Osteoblast (primary cell): ENCODE results near the gene SLC38A7. TPM values are rescaled to one million over a fixed set of nuclear protein-coding genes. Genes with fewer than 3 reads are reported as not detected.
"Not testable (repeated sequence)": the region's sequence is repeated elsewhere in the genome, so short reads cannot be mapped to it uniquely, and the experiment has no call there.

Source experiments
- DNase-seq: peaks from one replicate; pipeline ENCODE4 v3.0.0; 2011; ENCODE audit warnings: low spot score, mixed read lengths; ENCODE audit not compliant: insufficient read length; ENCODE audit errors: missing footprints
- H2AFZ ChIP-seq: 2 replicates; pipeline ENCODE4 v1.6.0; 2011; ENCODE audit warnings: mild to moderate bottlenecking, low read length
- H3K27ac ChIP-seq: 2 replicates; pipeline ENCODE4 v1.5.1; 2011; ENCODE audit warnings: mild to moderate bottlenecking, low read depth, low read length, moderate library complexity
- H3K27me3 ChIP-seq: 2 replicates; pipeline ENCODE4 v1.6.0; 2012; ENCODE audit warnings: mild to moderate bottlenecking, control low read depth, inconsistent platforms, low read length, moderate library complexity; ENCODE audit not compliant: insufficient read depth
- H3K36me3 ChIP-seq: 2 replicates; pipeline ENCODE4 v1.5.1; 2011; ENCODE audit warnings: mild to moderate bottlenecking, low read length, control low read depth, moderate library complexity; ENCODE audit not compliant: insufficient read depth
- H3K4me1 ChIP-seq: 2 replicates; pipeline ENCODE4 v1.5.1; 2011; ENCODE audit warnings: mild to moderate bottlenecking, low read length, control low read depth, moderate library complexity; ENCODE audit not compliant: insufficient read depth
- H3K4me2 ChIP-seq: 2 replicates; pipeline ENCODE4 v1.6.0; 2011; ENCODE audit warnings: mild to moderate bottlenecking, low read length; ENCODE audit not compliant: insufficient read depth
- H3K4me3 ChIP-seq: fragments of 200-600 bp; sonication (generic); 3 replicates; pipeline ENCODE4 v1.5.1; 2012; ENCODE audit warnings: mild to moderate bottlenecking, low read length, inconsistent platforms; ENCODE audit not compliant: insufficient read depth
- H3K79me2 ChIP-seq: 2 replicates; pipeline ENCODE4 v1.6.0; 2012; ENCODE audit warnings: mild to moderate bottlenecking, low read length, control low read depth, inconsistent platforms; ENCODE audit not compliant: insufficient read depth
- H3K9me3 ChIP-seq: 2 replicates; pipeline ENCODE4 v1.5.1; 2011; ENCODE audit warnings: low read depth, low read length, control low read depth
- H4K20me1 ChIP-seq: 2 replicates; pipeline ENCODE4 v1.6.0; 2012; ENCODE audit warnings: mild to moderate bottlenecking, low read length, control low read depth; ENCODE audit not compliant: insufficient read depth
- total RNA-seq: library from RNA; depleted of rRNA; stranded (reverse); fragments of >200 nt; gene quantifications from 2 replicates; pipeline ENCODE4 v1.2.3, GENCODE V29; 2012
- TF ChIP-seq, protein P1 (sequence below): IDR thresholded peaks from 2 replicates; pipeline ENCODE4 v1.5.1; 2011; ENCODE audit warnings: mild to moderate bottlenecking, low read depth, low read length, moderate library complexity; ENCODE audit errors: extremely low read depth

SLC38A7 gene
- total RNA-seq, 1 donor, result 65.1 TPM

- H3K9me3 ChIP-seq, result no peaks in the 10 kb centered on the region
Measured at GRCh38 chr16:58639230-58639629, 45.3 kb downstream of the SLC38A7 start.

DNA sequence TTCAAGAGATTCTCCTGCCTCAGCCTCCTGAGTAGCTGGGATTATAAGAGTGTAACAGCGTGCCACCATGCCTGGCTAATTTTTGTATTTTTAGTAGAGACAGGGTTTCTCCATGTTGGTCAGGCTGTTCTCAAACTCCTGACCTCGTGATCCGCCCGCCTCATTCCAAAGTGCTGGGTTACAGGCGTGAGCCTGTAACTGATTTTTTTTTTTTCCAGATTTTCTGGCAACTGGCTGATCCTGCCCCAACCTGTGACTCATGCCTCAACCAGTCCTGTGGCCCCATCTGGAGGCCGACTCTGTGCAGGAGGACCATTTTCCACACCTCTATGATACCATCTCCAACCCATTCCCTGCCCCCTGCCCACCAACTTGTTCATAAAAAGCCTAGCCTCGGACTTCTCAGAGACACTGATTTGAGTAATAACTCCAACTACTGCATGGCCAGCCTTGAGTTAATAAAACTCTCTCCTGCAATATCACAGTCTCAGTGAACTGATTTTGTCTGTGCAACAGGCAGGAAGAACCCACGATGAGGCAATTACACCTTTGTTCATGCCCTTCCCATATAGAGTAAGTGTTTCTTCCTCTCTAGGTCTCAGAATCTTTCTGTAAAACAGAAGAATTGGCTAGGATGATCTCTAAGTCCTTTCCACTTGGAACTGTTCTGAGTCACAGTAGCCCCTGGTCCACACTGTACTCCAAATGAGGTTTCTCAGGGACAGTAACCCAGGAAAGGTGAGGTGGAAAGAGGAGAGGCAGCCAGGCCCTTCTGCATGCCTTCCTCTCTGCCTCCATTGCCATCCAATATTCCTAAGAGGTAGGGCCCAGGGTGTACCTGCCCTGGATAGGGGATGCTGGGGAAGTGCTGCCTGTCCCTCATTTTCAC is 46.2 kb downstream of the SLC38A7 start:
- Histone ChIP-seq H3K27ac (peak overlapping the region; percentile 41), H3K9me3 (no peaks in the 10 kb centered on the region), H3K79me2 (no peaks in the 10 kb centered on the region), H3K27me3 (no peaks in the 10 kb centered on the region), H3K4me3 (no peak overlapping the region), H3K36me3 (no peaks in the 10 kb centered on the region), H2AFZ (peak overlapping the region; percentile 36), H3K4me2 (no peak overlapping the region), H4K20me1 (no peaks in the 10 kb centered on the region), H3K4me1 (peaks cover 9% of the 10 kb centered on the region)
- peak; percentile 90 for DNase-seq
- TF ChIP-seq, protein P1, sequence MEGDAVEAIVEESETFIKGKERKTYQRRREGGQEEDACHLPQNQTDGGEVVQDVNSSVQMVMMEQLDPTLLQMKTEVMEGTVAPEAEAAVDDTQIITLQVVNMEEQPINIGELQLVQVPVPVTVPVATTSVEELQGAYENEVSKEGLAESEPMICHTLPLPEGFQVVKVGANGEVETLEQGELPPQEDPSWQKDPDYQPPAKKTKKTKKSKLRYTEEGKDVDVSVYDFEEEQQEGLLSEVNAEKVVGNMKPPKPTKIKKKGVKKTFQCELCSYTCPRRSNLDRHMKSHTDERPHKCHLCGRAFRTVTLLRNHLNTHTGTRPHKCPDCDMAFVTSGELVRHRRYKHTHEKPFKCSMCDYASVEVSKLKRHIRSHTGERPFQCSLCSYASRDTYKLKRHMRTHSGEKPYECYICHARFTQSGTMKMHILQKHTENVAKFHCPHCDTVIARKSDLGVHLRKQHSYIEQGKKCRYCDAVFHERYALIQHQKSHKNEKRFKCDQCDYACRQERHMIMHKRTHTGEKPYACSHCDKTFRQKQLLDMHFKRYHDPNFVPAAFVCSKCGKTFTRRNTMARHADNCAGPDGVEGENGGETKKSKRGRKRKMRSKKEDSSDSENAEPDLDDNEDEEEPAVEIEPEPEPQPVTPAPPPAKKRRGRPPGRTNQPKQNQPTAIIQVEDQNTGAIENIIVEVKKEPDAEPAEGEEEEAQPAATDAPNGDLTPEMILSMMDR, result peak; percentile 62

More at GRCh38 chr16:58639230-58639629, 45.3 kb downstream of the SLC38A7 start:
- TF ChIP-seq, protein P1, result no peak
- Histone ChIP-seq H3K4me2 (no peak overlapping the region), H3K36me3 (no peaks in the 10 kb centered on the region), H4K20me1 (no peaks in the 10 kb centered on the region), H3K4me3 (no peak overlapping the region), H2AFZ (no peak overlapping the region), H3K27me3 (no peaks in the 10 kb centered on the region), H3K27ac (no peak overlapping the region), H3K4me1 (peaks cover 9% of the 10 kb centered on the region), H3K79me2 (no peaks in the 10 kb centered on the region)
- DNase-seq, result no peak

DNA sequence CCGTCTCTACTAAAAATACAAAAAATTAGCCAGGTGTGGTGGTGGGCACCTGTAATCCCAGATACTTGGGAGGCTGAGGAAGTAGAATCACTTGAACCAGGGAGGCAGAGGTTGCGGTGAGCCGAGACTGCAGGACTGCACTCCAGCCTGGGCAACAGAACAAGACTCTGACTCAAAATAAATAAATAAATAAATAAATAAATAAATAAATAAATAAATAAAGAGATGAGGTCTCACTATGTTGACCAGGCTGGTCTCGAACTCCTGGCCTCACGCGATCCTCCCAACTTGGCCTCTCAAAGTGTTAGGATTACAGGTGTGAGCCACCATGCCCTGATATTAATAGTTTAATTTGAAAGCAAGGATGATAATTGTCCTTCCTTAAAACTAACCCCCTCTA is 47.5 kb downstream of the SLC38A7 start:
- not testable (repeated sequence) for H3K27me3 ChIP-seq, H4K20me1 ChIP-seq, H3K4me3 ChIP-seq, H3K27ac ChIP-seq, H3K9me3 ChIP-seq, DNase-seq, H2AFZ ChIP-seq, H3K4me1 ChIP-seq, H3K4me2 ChIP-seq, H3K79me2 ChIP-seq, H3K36me3 ChIP-seq

- TF ChIP-seq, protein P1, result no peak
- H3K27ac ChIP-seq, result no peak overlapping the region
- no peaks in the 10 kb centered on the region for H3K79me2 ChIP-seq
- no peaks in the 10 kb centered on the region for H3K36me3 ChIP-seq
- H3K9me3 ChIP-seq, result no peaks in the 10 kb centered on the region
- H3K4me2 ChIP-seq, result no peak overlapping the region
- H3K27me3 ChIP-seq, result no peaks in the 10 kb centered on the region
- no peak overlapping the region for H3K4me3 ChIP-seq
- DNase-seq, result no peak
- peaks cover 9% of the 10 kb centered on the region for H3K4me1 ChIP-seq
- H2AFZ ChIP-seq, result no peak overlapping the region
- H4K20me1 ChIP-seq, result no peaks in the 10 kb centered on the region
Measured at GRCh38 chr16:58636466-58636865, 48.1 kb downstream of the SLC38A7 start.
